Adrenal gland (tissue), 5 donors: ENCODE measurements around the gene TSPAN9.

ENCODE experiments used
- POLR2A ChIP-seq, 2 donors: fragments of 450-650 bp; IDR thresholded peaks; one replicate each; pipeline ENCODE4 v1.6.1; 2017; ENCODE audit warnings: antibody characterized with exemption in 2 of 2, mild to moderate bottlenecking in 2 of 2, moderate library complexity in 1 of 2
- TF ChIP-seq, protein P1 (sequence below), 6 experiments: fragments of 450-650 bp in 4 of 6; fragments of 200-600 bp in 2 of 6; sonication (generic) in 1 of 6; IDR thresholded peaks; 1 replicate in 5 of 6; 2 replicates in 1 of 6; pipeline versions ENCODE4 v1.5.1 to v1.8.0; 2016 to 2021; ENCODE audit warnings: antibody characterized with exemption in 6 of 6, mild to moderate bottlenecking in 2 of 6, moderate library complexity in 1 of 6
- donor health status: DM: no; HTN: no; CAD: no.

DNA sequence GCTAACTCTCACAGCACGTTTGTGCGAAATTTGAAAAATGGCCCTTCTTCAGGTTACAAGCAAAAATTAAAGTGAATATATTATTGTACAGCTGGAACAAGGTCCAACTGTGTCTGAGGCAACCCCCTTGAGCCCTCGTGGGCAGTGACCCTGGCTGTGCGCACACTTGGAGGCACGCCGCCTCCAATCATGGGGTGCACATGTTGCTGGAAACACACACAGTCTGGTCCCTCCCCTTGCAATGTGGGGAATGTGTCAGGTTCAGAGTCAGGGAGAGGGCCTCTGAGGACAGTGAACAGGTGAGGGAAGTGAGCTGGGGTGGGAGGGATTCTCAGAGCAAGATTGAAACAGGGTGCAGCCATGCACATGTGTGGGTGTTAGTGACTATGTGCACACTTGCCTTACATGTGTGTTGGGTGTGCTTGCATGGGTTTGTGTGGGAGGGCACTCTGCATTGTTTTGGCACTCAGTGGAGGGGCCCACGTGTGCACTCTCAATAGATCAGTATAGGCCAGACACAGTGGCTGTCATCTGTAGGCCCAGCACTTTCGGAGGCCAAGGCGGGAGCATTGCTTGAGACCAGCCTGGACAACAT is 9.6 kb downstream of the TSPAN9 start:
- TF ChIP-seq, protein P1, sequence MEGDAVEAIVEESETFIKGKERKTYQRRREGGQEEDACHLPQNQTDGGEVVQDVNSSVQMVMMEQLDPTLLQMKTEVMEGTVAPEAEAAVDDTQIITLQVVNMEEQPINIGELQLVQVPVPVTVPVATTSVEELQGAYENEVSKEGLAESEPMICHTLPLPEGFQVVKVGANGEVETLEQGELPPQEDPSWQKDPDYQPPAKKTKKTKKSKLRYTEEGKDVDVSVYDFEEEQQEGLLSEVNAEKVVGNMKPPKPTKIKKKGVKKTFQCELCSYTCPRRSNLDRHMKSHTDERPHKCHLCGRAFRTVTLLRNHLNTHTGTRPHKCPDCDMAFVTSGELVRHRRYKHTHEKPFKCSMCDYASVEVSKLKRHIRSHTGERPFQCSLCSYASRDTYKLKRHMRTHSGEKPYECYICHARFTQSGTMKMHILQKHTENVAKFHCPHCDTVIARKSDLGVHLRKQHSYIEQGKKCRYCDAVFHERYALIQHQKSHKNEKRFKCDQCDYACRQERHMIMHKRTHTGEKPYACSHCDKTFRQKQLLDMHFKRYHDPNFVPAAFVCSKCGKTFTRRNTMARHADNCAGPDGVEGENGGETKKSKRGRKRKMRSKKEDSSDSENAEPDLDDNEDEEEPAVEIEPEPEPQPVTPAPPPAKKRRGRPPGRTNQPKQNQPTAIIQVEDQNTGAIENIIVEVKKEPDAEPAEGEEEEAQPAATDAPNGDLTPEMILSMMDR (IDR thresholded peaks at IDR 0.05): no peak
- TF ChIP-seq POLR2A (IDR thresholded peaks at IDR 0.05): no peak
